ENCODE data around the gene KIF5A. TPM values are rescaled to one million over a fixed set of nuclear protein-coding genes. Genes with fewer than 3 reads are reported as not detected.

The KIF5A gene
- total RNA-seq, 1 experiment from 2014 or later = 0.05 TPM

- Mint-ChIP-seq H3K27me3 (ENCODE audit: insufficient read depth, unreplicated experiment) (no peaks in the 10 kb centered on the region), H3K4me3 (ENCODE audit: unreplicated experiment) (no peak overlapping the region), H3K4me1 (ENCODE audit: low read depth, unreplicated experiment) (no peaks in the 10 kb centered on the region), H3K27ac (ENCODE audit: unreplicated experiment) (no peak overlapping the region), H3K36me3 (ENCODE audit: insufficient read depth, unreplicated experiment) (peaks cover 75% of the 10 kb centered on the region), H3K9me3 (ENCODE audit: unreplicated experiment) (no peaks in the 10 kb centered on the region)
- Histone ChIP-seq H3K4me3 (ENCODE audit: low read depth, low read length) (no peak overlapping the region), H3K9me3 (no peaks in the 10 kb centered on the region), H3K27me3 (replicated peaks; ENCODE audit: control insufficient read depth, insufficient read depth, low read length) (no peaks in the 10 kb centered on the region), H3K36me3 (ENCODE audit: control insufficient read depth, insufficient read depth, low read length) (peaks cover 3% of the 10 kb centered on the region; the same call in 1 of the 2 replicates), H3K4me1 (no peaks in the 10 kb centered on the region)
- BruUV-seq (replicated peaks) = no TSS peak
- TF ChIP-seq CTCF (IDR thresholded peaks at IDR 0.05; ENCODE audit: insufficient read depth in 1 of 2, low read depth in 1 of 2, low read length in 1 of 2, severe bottlenecking in 1 of 2, unreplicated experiment in 1 of 2) = no peak
- CTCF ChIA-PET = no interaction called here
- DNase-seq = no peak
- intact Hi-C loops (cut with micrococcal nuclease; ENCODE audit: unreplicated experiment) = no loop called here
- POLR2A ChIA-PET = no interaction called here
Measured at GRCh38 chr12:57533108-57533507, 16.7 kb upstream of the KIF5A start.

- H3K9me3 Mint-ChIP-seq (ENCODE audit: unreplicated experiment) = no peaks in the 10 kb centered on the region
- no peak for TF ChIP-seq CTCF (IDR thresholded peaks at IDR 0.05; ENCODE audit: insufficient read depth in 1 of 2, low read depth in 1 of 2, low read length in 1 of 2, severe bottlenecking in 1 of 2, unreplicated experiment in 1 of 2)
- Histone ChIP-seq H3K36me3 (ENCODE audit: control insufficient read depth, insufficient read depth, low read length) (peaks cover 3% of the 10 kb centered on the region; the same call in 1 of the 2 replicates), H3K27me3 (replicated peaks; ENCODE audit: control insufficient read depth, insufficient read depth, low read length) (no peaks in the 10 kb centered on the region), H3K4me1 (no peaks in the 10 kb centered on the region), H3K9me3 (no peaks in the 10 kb centered on the region), H3K4me3 (ENCODE audit: low read depth, low read length) (no peak overlapping the region)
- peaks cover 67% of the 10 kb centered on the region for H3K36me3 Mint-ChIP-seq (ENCODE audit: insufficient read depth, unreplicated experiment)
- POLR2A ChIA-PET = no interaction called here
- no peaks in the 10 kb centered on the region for H3K27me3 Mint-ChIP-seq (ENCODE audit: insufficient read depth, unreplicated experiment)
- DNase-seq = no peak
- CTCF ChIA-PET = no interaction called here
- no TSS peak for BruUV-seq (replicated peaks)
- H3K4me1 Mint-ChIP-seq (ENCODE audit: low read depth, unreplicated experiment) = no peaks in the 10 kb centered on the region
- H3K27ac Mint-ChIP-seq (ENCODE audit: unreplicated experiment) = no peak overlapping the region
- intact Hi-C loops (cut with micrococcal nuclease; ENCODE audit: unreplicated experiment) = no loop called here
- H3K4me3 Mint-ChIP-seq (ENCODE audit: unreplicated experiment) = no peak overlapping the region
Measured at GRCh38 chr12:57534250-57534649, 15.6 kb upstream of the KIF5A start.

- H3K36me3 Mint-ChIP-seq (ENCODE audit: insufficient read depth, unreplicated experiment) = peaks cover 63% of the 10 kb centered on the region
Measured at GRCh38 chr12:57534991-57535543, 14.8 kb upstream of the KIF5A start.

More at GRCh38 chr12:57534991-57535543, 14.8 kb upstream of the KIF5A start:
- H3K4me1 Mint-ChIP-seq (ENCODE audit: low read depth, unreplicated experiment) = no peaks in the 10 kb centered on the region
- no peak for DNase-seq
- H3K4me3 Mint-ChIP-seq (ENCODE audit: unreplicated experiment) = no peak overlapping the region
- H3K27me3 ChIP-seq (replicated peaks; ENCODE audit: control insufficient read depth, insufficient read depth, low read length) = no peaks in the 10 kb centered on the region
- TF ChIP-seq CTCF (IDR thresholded peaks at IDR 0.05; ENCODE audit: insufficient read depth in 1 of 2, low read depth in 1 of 2, low read length in 1 of 2, severe bottlenecking in 1 of 2, unreplicated experiment in 1 of 2) = no peak
- H3K4me3 ChIP-seq (ENCODE audit: low read depth, low read length) = no peak overlapping the region
- POLR2A ChIA-PET = no interaction called here
- peaks cover 3% of the 10 kb centered on the region; the same call in 1 of the 2 replicates for H3K36me3 ChIP-seq (ENCODE audit: control insufficient read depth, insufficient read depth, low read length)
- intact Hi-C loops (cut with micrococcal nuclease; ENCODE audit: unreplicated experiment) = no loop called here
- no peaks in the 10 kb centered on the region for H3K4me1 ChIP-seq
- no peaks in the 10 kb centered on the region for H3K9me3 ChIP-seq
- H3K27me3 Mint-ChIP-seq (ENCODE audit: insufficient read depth, unreplicated experiment) = no peaks in the 10 kb centered on the region
- CTCF ChIA-PET = no interaction called here
- no peaks in the 10 kb centered on the region for H3K9me3 Mint-ChIP-seq (ENCODE audit: unreplicated experiment)
- BruUV-seq (replicated peaks) = no TSS peak
- H3K27ac Mint-ChIP-seq (ENCODE audit: unreplicated experiment) = no peak overlapping the region

Measured in Caco-2 (cell line).